Tibial artery (tissue), 4 donors: ENCODE measurements around the gene LYRM4.
A peak's percentile ranks its signal among the peaks of the same experiment; 100 is the strongest.

Source experiments
- DNase-seq, 2 donors: peaks; one replicate each; pipeline ENCODE4 v3.0.0-alpha.2; 2019
- H3K27ac ChIP-seq, 2 donors: fragments of 200-600 bp; sonication (generic) in 1 of 2; 1 replicate in 1 of 2; 2 replicates in 1 of 2; pipeline ENCODE4 v1.5.1; 2018 to 2019; ENCODE audit warnings: mild to moderate bottlenecking in 1 of 2
- H3K27me3 ChIP-seq, 2 donors: fragments of 200-600 bp; sonication (generic) in 1 of 2; one replicate each; pipeline versions ENCODE4 v1.5.1 to v1.6.0; 2016 to 2019
- H3K36me3 ChIP-seq, 3 donors: fragments of 200-600 bp; sonication (generic) in 2 of 3; one replicate each; pipeline ENCODE4 v1.5.1; 2016 to 2019; ENCODE audit warnings: mild to moderate bottlenecking in 2 of 3
- H3K4me1 ChIP-seq, 4 donors: fragments of 200-600 bp; sonication (generic) in 2 of 4; 1 replicate in 3 of 4; 2 replicates in 1 of 4; pipeline ENCODE4 v1.5.1; 2016 to 2019
- H3K4me3 ChIP-seq, 2 donors: fragments of 200-600 bp; sonication (generic) in 1 of 2; 1 replicate in 1 of 2; 2 replicates in 1 of 2; pipeline ENCODE4 v1.5.1; 2018 to 2019; ENCODE audit warnings: mild to moderate bottlenecking in 2 of 2
- H3K9me3 ChIP-seq, 3 donors: fragments of 200-600 bp; sonication (generic) in 1 of 3; one replicate each; pipeline ENCODE4 v1.5.1; 2016 to 2019
- CTCF ChIP-seq, 2 experiments: fragments of 200-600 bp in 1 of 2; fragments of 450-650 bp in 1 of 2; IDR thresholded peaks; one replicate each; pipeline ENCODE4 v1.5.1; 2017 to 2019; ENCODE audit warnings: antibody characterized with exemption in 2 of 2, mild to moderate bottlenecking in 1 of 2, moderate library complexity in 1 of 2
- intact Hi-C: fragments of 100-400 bp; cut with DNase I; formaldehyde crosslinking; loops from one replicate; pipeline ENCODE4 v1.15.0; 2023; ENCODE audit warnings: low total_unique reads

Gene LYRM4

GRCh38 chr6:5111626-5112025 lies 149.1 kb downstream of the LYRM4 start:
- Histone ChIP-seq H3K36me3 (peaks cover 0 to 17% (median 3%) of the 10 kb centered on the region in 3 donors), H3K4me1 (no peaks in the 10 kb centered on the region), H3K27ac (no peak overlapping the region), H3K4me3 (no peak overlapping the region), H3K27me3 (no peaks in the 10 kb centered on the region), H3K9me3 (no peaks in the 10 kb centered on the region)
- intact Hi-C loops: no loop called here
- no peak for TF ChIP-seq CTCF (IDR thresholded peaks at IDR 0.05)
- no peak for DNase-seq

- no peaks in the 10 kb centered on the region for H3K9me3 ChIP-seq
- H3K4me1 ChIP-seq: no peaks in the 10 kb centered on the region
- DNase-seq: no peak
- no peaks in the 10 kb centered on the region for H3K27me3 ChIP-seq
- H3K36me3 ChIP-seq: peaks cover 0 to 17% (median 3%) of the 10 kb centered on the region in 3 donors
- no peak overlapping the region for H3K4me3 ChIP-seq
- intact Hi-C loops: no loop called here
- TF ChIP-seq CTCF (IDR thresholded peaks at IDR 0.05): no peak
- no peak overlapping the region for H3K27ac ChIP-seq
These were observed 150.5 kb downstream of the LYRM4 start for GRCh38 chr6:5110246-5110645.

- intact Hi-C loops: no loop called here
- no peak for TF ChIP-seq CTCF (IDR thresholded peaks at IDR 0.05)
- H3K27me3 ChIP-seq: no peaks in the 10 kb centered on the region
- DNase-seq: no peak
- peaks cover 0 to 17% (median 3%) of the 10 kb centered on the region in 3 donors for H3K36me3 ChIP-seq
- no peaks in the 10 kb centered on the region for H3K9me3 ChIP-seq
- H3K4me1 ChIP-seq: no peaks in the 10 kb centered on the region
- no peak overlapping the region for H3K4me3 ChIP-seq
- H3K27ac ChIP-seq: no peak overlapping the region
These were observed 151.3 kb downstream of the LYRM4 start for GRCh38 chr6:5109436-5109835.

- no peaks in the 10 kb centered on the region for H3K27me3 ChIP-seq
- intact Hi-C loops: no loop called here
- no peak for TF ChIP-seq CTCF (IDR thresholded peaks at IDR 0.05)
- no peak overlapping the region for H3K27ac ChIP-seq
- no peak overlapping the region for H3K4me3 ChIP-seq
- H3K9me3 ChIP-seq: no peaks in the 10 kb centered on the region
- H3K36me3 ChIP-seq: peaks cover 0 to 17% (median 3%) of the 10 kb centered on the region in 3 donors
- peak in 1 of 2 donors; percentile 51 for DNase-seq
- no peaks in the 10 kb centered on the region for H3K4me1 ChIP-seq
These were observed 152.1 kb downstream of the LYRM4 start for GRCh38 chr6:5108536-5109150.

GRCh38 chr6:5108068-5108467 lies 152.7 kb downstream of the LYRM4 start:
- no peak overlapping the region for H3K27ac ChIP-seq
- intact Hi-C loops: no loop called here
- DNase-seq: no peak

More at GRCh38 chr6:5108068-5108467, 152.7 kb downstream of the LYRM4 start:
- H3K4me3 ChIP-seq: no peak overlapping the region
- H3K36me3 ChIP-seq: peaks cover 0 to 17% (median 3%) of the 10 kb centered on the region in 3 donors
- no peaks in the 10 kb centered on the region for H3K9me3 ChIP-seq
- no peaks in the 10 kb centered on the region for H3K27me3 ChIP-seq
- TF ChIP-seq CTCF (IDR thresholded peaks at IDR 0.05): no peak
- no peaks in the 10 kb centered on the region for H3K4me1 ChIP-seq
